LNCAP (cell line): ENCODE measurements around the gene CNGA1.

Experiments used
- CTCF ChIP-seq: fragments of 450-650 bp; IDR thresholded peaks from 2 replicates; pipeline ENCODE4 v1.5.1; 2017; ENCODE audit warnings: mild to moderate bottlenecking

Gene CNGA1

GRCh38 chr4:47915378-47915777, 101.1 kb downstream of the CNGA1 start:
- no peak for TF ChIP-seq CTCF

- TF ChIP-seq CTCF = no peak
These were observed 101.6 kb downstream of the CNGA1 start for GRCh38 chr4:47914926-47915237.

- TF ChIP-seq CTCF = no peak
These were observed 102.1 kb downstream of the CNGA1 start, which contains the start of gene NFXL1 for GRCh38 chr4:47914220-47914925. NFXL1 (minus strand) TSS chr4:47914583; CDS start chr4:47914203, 380 bp downstream.

- 0 out of 2 replicates have a peak, but pooled peaks have one; percentile 8 for TF ChIP-seq CTCF
These were observed 102.6 kb downstream of the CNGA1 start for GRCh38 chr4:47913861-47914219.

- TF ChIP-seq CTCF = no peak
These were observed 103.2 kb downstream of the CNGA1 start for GRCh38 chr4:47913330-47913729.

- no peak for TF ChIP-seq CTCF
These were observed 109.3 kb downstream of the CNGA1 start for GRCh38 chr4:47907089-47907646.

- no peak for TF ChIP-seq CTCF
These were observed 116.8 kb downstream of the CNGA1 start for GRCh38 chr4:47899639-47900038.
